Cerebellar nuclear complex (tissue), 1 donor: ENCODE measurements around the gene SYT13.
"Not testable (repeated sequence)": the region's sequence is repeated elsewhere in the genome, so short reads cannot be mapped to it uniquely, and the experiment has no call there.

ENCODE experiments used
- DNase-seq, 2 experiments: peaks; one replicate each; lab custom pipeline; 2025; lab: John Stamatoyannopoulos, UW

The SYT13 gene

DNA sequence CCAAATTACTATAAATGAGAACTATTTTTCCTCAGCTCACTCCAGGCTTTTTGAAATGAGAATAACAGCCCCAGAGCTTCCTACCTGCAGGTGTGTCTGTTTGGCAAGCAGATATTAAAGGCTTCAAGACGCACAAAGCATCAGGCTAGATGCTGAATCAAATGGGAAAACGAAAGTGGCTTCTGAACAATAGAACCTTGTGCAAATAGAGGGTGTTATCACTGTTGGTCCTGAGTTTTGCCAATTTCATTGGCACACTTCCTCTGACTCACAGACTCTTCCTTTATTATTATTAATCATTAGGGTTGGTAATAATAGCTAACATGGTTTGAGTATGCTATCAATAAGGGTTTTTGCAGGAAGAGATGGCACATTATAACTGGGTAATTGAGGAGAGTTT, 13.4 kb downstream of the SYT13 start:
- DNase-seq, result no peak

DNA sequence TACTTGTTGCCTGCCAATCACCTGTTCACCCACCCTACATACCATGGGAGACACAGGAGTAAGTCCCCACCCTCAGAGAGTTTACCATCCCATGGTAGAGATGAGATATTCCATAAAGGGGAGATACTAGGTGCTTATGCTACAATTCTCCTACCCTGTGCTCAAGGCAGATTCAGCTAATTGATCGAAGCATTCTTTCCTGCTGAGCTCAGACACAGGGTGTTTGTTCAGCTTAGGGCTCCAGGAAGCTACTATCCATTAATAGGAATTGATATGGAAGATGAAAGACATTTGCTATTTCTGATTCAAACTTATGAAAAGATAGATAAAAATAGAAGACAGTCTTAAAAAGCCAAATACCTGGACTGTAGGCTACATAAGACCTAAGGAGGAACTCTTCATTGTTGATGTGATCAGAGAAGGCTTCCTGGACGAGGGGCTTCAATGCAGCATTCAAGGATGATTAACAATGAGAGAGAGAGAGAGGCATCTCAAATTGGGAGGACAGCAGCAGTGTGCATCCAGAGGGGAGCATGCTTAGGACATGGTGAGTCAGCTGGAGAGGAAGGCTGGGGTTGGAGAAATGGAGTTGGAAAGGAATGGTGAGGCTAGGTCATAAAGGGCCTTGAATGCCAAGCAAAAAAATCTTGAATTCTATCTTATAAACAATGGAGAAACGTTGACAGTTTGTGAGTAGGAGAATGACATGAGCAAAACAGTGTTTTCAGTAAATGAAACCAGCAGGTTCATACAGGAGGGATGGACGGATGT, 15.0 kb downstream of the SYT13 start:
- DNase-seq, result no peak

DNA sequence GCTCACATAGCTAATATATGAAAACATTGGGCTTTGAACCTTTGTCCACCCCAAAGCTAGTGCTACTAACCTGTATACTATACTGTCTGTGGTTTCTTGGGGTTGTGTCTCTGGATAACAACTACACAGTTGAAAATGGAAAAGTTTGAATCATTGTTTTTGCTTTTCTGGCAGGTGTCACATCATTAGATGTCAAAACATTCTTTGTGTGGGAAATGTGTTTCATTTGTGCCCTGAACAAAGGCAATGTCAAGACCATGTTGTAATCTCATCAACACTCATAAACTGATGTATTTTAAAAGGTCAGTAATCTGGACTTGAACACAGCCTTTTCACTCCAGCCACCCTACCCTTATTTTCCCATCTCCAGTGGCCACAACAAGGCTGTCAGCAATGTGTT, 16.5 kb downstream of the SYT13 start:
- DNase-seq, result no peak

DNA sequence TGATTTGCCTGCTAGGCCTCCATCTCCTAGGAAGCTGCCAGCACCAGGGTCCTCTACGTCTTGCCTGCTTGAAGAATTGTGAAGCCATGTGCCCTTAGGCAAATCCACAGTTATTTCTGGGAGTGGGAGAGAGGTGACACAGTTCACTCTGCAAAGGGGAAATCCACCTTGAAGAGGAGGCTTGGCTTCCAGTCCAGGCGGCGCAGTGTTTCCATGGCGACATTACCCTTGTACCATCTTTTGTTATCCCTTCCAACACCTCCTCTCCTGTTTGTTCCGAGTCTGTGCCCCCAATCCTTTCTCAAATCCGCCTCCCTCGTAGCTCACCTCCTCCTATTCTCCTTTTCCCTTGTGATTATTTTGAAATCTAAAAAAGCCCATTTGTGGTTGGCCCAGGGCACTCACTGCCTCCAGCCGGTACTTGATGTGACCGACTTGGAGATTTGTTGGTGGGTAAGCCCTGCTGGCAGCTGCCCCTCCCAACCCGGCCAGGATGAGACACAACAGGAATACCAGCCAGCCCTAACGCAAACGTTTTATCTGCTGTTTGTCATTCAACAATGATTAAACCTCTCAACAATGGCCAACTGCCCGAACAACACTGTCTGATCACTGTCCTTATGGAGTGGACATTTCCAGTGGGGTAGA, 18.4 kb downstream of the SYT13 start:
- DNase-seq, result no peak

DNA sequence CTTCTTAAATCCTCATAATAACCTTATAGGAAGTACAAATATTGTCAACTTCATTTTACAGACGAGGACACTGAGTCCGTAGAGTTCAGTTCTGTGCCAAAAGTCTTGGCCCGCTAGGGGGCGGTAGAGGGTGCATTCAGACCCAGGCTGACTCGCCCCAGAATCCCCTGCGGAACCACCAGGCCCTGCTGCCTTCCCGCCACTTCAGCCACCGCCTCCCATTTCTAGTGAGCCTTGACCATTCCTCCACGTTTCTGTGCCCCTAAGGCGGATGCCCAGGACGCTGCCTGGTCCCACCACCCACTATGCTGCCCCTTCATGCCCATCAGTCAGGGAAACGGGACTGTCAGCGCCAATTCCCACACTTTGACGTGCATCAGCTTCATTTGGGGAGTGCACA, 19.1 kb downstream of the SYT13 start:
- DNase-seq, result no peak

DNA sequence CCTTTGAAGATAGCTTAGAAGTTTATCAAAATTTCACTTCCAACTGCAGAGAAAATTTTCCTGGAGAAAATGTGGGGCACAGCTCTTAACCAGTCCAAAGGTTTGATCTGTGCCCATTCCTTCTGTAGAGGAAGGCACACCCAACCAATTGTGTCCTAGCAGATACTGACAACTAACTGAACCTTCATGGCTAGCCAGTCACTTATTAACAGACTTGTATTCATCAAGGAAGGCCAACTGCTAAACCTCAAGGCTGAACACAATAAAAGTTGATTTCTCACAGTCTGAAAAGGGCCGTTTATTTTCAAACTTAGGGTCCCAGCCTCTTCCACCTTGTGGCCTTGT, 19.5 kb downstream of the SYT13 start:
- no peak for DNase-seq

DNA sequence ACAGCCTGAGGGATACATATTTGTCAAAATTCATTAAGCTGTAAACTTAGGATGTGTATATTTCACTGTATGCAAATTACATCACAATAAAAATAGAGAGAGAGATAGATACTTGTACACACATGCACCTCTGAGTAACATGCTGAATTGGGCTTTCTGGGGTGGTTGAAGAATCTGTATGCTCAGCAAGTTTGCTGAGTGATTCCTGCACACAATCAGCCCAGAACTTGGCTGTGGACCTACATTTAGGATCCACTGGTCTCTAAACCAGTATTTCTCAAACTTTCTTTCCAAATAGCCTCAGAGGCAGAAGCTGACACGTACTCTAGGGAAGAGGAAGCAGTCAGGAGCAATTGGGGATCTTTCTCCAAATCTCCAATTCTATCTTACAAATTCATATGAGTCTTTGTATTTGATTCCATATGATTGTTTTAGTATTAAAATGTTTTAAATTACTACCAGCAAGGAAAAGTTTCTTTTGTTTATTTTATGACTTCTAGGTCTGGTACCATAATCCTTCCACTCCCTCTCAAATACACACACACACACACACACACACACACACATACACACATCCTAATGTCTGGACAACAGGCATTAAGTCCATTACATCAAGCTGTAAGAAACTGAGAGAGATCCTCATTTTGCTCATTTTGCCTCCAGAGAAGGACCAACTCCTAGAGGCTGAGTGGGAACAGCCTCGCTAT, 20.0 kb downstream of the SYT13 start:
- DNase-seq, result no peak

DNA sequence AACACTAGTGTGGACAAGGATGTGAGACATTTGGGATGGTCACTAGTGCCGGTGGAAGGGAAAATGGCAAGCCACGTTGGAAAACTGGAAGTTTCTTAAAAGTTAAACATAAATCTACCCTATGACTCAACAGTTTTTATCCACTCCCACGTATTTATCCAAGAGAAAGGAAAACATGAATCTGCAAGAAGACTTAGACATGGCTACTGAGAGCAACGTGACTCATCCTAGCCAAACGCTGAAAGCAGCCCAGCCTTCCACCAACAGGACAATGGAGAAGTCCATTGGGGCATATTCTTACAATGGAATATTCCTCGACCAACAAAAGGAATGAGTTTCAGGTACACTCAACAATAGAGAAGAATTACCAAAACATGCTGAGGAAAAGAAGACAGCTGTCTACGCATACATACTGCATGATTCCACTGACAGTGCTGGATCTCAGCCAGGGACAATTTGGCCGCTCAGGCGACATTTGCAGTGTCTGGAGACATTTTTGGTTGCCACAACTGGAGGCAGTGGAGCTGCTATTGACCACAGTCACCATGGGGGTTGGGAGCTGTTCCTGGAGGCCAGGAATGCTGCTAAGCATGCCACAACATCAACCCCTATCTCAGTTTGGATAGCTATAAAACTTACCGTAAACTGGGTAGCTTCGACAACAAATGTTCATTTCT, 21.2 kb downstream of the SYT13 start:
- DNase-seq, result no peak

DNA sequence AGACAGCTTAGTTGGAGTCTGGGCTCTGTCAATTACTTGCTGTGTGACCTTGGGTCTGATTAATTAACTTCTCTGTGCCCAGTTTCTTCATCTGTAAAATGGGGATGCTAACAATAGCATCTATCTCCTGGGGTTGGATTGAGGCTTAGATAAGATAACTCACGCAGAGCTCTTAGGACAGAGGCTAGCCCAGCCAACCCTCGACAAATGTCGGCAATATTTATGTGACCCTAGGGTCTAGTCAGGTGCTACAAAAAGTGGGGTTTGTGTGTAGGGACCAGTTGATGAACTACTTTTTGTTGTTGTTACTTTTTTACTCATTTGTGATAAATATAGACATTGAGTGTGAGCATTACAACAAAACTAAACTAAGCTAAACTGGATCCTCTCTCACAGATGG, 22.4 kb downstream of the SYT13 start:
- no peak for DNase-seq

DNA sequence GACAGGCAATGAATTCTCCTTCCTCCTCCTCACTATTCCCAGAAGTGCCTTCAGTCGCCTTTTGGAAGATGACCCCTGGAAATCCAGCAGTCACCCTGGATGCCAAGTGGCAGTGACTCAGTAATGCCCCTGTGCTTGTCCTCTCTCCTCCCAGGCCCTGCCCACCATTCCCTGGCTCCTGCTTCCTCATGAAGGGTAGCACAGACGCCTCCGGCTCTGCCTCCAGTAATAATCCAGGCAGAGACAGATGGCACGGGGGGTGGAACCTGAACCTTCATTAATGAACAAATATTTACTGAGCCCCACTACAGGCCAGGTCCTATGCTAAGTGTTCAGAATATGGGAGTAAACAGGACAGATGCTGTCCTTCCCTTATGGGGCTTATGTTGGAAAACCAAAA, 23.2 kb downstream of the SYT13 start:
- DNase-seq, result no peak

DNA sequence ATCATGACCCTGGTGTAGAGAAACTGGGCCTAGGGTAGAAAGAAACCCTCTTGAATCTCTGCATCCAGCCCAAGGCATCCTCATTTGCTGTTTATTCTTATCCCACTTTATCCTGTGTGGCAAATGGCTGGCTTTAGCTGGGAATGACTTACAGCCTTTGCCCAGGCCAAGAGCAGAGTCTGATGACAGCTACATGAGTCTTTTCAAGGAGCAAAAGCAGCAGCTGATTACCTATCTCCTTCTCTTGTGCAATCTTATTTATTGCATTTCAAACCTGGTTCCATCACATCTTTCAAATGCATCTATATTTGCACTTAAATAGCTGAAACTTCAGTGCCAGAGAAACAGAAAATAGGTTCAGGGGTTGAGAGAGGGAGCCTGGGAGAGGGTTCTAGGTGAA, 26.1 kb downstream of the SYT13 start:
- DNase-seq, result no peak

DNA sequence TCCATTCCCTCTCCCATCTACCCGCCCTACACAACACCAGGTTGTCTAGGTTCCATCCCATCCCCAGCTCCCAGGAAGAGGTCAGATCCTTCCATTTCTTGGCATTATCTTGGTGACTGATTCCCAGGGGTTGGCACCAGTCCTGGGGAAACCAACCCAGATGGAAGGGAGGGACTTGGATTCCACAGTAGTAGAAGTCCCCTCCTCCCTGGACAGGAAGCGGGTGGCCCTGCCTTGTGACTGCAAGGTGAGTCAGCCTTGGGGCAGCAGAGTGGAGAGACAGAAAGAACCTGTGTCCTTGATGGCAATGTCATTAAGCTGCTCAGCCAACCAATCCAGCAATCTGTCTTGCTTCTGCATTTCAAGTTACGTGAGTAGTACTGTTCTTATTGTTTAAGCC, 26.5 kb downstream of the SYT13 start:
- DNase-seq, result no peak

DNA sequence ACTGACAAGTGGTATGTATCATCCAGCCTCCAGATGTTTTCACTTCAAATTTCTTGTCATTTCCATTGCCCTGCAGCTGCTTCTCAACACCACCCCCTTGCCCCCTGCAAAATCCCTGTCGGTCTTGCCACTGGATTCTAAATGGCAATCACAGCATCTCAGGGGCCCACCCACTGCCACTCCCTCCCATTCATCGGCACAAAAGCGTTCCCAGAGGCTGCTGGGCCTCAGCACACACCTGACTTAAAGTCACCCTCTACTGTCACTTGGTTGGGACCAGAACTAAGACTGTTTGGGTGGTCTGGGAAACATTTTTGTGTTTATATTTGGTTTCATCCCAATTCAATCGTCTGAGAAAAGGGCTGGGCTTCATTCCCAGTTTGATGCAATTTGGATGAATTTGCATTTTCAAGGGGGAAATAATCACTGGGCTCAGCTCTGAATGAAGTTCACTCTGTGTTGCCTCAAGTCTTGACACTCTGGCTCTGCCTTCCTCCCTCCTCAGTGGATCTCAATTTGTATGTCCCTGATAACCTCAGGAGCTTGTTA, 27.1 kb downstream of the SYT13 start:
- no peak for DNase-seq

DNA sequence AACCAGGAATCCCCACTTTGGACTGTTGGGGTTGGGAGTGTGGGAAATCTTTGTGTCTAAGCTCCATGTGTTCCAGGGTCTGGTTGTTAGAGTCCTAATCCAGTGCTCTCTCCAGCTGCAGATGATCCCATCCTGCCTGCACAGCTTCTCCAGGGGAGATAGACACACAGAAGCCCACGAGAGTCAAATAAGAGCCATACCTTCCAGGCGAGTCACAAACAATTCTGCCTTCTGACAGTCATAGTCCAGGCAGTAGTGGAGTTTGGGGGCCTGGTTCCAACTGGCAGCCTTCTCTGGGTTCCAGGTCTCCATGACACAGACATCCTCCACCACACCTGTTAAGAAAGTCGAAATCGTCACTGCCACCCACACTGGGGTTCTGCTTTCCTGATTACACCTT, 32.1 kb downstream of the SYT13 start:
- DNase-seq, result no peak

DNA sequence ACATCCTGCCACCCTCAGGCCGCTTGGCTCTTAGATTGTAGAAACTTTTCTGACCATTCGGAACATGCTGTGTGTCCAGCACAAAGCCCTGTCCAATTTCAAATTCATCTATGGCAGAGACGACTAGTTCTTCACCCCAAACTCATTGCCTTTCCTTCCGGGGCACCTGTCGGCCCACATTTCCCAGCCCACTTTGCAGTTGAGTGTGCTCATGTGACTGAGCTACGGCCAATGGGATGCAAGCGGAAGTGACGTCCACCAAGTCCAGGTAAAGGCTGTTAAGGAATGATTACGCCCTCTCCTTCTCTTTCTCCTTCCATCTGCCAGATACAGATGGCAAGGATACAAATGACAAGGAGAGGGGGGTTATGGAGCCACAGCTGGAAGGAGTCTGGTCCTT, 32.5 kb downstream of the SYT13 start:
- DNase-seq, result no peak

DNA sequence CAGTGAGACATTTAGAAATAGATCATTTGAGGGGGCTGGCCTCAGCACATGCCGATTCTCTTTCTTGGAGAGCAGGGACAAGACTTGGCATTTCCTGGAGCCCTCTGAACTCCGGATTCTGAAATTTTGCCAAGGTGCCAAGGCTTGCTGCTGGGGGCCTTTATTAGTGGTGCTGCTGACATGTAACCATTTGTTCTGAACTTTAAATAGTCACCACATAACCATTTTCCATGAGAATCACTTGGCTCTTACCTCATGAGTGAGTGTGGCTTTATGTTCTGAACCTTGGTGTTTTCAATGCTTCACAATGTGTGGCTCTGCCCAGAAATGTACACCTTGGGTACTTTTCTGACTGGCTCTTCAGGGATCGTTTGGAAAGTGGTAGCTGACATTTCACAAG, 33.3 kb downstream of the SYT13 start:
- DNase-seq, result no peak

DNA sequence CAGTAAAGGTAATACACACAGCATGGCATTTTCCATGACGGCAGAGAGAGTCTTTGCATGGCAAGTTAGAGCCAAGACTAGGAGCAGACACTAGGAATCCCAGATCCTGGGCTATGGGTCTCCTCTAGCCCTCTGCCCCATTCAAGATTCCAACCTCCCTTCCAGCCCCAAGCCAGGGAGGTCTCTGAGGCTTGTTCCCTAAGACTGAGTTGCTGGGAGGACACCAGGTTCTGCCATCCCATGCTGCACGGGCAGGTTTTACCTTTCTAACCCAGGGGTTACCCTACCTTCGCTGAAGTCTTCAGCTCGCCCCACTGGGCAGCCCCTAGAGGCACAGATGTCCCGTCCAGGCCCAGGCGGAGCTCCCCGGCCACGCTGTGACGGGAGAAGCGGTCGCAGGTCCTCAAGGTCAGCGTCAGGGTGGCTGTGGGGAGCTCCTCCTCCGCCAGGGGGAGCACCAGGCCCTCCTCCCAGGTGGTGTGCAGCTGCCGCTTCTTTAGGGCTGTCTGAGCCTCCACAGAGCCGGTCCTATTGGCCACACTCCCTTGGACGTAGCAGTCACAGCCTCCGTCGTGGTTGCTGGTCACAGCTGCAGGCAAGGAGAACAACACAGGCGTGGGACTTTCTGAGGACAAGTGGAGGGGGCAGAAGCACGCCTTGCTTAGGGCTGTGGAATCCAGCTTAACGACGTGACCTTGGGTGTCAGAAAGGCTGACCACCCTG, 33.8 kb downstream of the SYT13 start:
- no peak for DNase-seq

DNA sequence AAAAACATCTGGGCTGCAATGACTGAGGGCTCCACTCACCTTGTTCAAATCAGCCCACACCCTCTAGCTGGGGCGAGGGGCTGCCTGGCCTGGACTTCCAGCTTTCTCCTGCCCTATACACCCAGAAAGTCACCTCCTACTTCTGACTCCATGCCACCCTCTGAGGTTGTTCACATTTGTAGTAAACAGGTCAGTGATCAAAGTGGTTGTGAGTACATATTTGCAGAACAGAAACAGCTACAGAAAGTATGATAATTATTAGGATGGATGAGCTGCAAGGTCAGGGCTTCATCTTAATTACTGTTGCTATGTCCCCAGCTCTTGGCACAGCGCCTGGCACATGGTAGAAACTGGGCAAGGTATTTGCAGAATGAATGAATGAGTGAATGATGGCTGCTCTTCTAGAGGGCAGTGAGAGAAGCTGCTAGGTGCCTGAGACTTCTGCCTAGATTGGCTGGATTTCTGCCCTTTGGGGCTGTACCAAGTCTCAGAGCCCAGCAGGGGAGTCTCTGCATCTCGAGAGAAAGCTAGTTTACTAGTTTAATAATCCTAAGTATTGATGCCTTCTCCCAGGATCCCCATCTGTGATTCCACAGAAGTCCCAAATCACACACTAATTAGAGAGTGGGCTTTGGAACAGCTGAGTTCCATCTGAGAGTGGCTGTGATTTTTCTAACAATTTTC, 36.0 kb downstream of the SYT13 start:
- DNase-seq, result no peak

DNA sequence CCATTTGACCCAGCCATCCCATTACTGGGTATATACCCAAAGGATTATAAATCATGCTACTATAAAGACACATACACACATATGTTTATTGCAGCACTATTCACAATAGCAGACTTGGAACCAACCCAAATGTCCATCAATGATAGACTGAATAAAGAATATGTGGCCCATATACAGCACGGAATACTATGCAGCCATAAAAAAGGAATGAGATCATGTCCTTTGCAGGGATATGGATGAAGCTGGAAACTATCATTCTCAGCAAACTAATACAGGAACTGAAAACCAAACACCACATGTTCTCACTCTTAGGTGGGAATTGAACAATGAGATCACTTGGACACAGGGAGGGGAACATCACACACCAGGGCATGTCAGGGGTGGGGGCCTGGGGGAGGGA, 36.8 kb downstream of the SYT13 start:
- DNase-seq, result not testable (repeated sequence)

DNA sequence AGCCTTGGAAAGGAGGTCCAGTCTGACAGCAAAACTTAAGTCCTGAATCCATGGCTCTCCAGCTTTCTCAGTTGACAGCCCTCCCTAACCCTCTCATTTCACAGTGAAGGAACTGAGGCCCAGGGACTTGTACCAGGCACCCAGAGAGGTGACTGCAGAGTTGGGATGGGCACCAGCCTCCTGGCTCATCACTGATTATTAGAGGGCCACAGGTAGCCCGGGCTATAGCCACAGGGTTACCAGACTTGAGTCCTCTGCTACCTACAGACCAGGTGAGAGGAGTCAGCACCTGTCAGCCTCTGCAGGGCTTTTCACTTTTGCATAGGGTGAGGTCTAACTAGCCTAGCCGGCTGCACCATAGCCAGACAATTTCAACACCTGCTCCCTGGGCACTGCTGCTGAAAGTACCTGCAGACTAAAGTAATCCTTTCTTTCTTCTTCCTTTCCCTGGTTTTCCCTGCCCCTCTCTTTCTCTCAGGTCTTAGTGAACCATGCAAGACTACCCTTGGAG, 37.6 kb downstream of the SYT13 start:
- DNase-seq, result no peak

DNA sequence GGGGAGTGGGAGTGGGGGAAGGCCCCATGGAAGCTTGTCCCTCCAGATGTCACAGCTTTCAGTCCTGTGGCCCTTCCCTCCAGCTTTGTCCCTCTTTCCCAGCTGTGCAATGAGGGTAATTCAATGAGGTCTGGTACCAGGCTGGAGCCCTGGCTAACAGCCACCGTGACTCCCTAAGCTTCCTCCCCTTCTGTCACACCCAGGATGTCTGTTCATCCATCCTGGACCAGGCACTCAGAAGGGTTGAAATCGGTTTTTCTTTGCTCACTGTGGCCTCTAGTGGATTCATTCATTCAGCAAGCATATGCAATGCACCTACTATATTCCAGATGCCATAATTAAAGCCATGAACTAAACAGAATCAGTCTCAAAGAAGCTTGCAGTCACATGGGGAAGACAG, 38.7 kb downstream of the SYT13 start:
- DNase-seq, result peak; percentile 33 to 35
